Panc1 (cell line): Measurements from ENCODE around the gene SYT17.

Source experiments
- CTCF ChIP-seq: fragments of 450-650 bp; IDR thresholded peaks from 2 replicates; pipeline ENCODE4 v1.5.1; 2017; ENCODE audit warnings: mild to moderate bottlenecking
- REST ChIP-seq, 2 experiments: IDR thresholded peaks; 2 replicates each; pipeline ENCODE4 v1.6.1; 2011 to 2012; ENCODE audit warnings: low read depth in 2 of 2, control low read depth in 1 of 2, low read length in 1 of 2, mild to moderate bottlenecking in 1 of 2, moderate library complexity in 1 of 2; ENCODE audit not compliant: insufficient read depth in 1 of 2
- SIN3A ChIP-seq: IDR thresholded peaks from 2 replicates; pipeline ENCODE4 v1.6.1; 2012; ENCODE audit warnings: low read depth, mild to moderate bottlenecking, low read length, moderate library complexity, borderline replicate concordance; ENCODE audit not compliant: insufficient read depth

GRCh38 chr16:19240494-19240893 lies 72.5 kb downstream of the SYT17 start:
- TF ChIP-seq CTCF (no peak), REST (IDR thresholded peaks at IDR 0.05; ENCODE audit: insufficient read depth in 1 of 2, low read depth in 2 of 2, low read length in 1 of 2) (no peak), SIN3A (no peak)
